GM10266 (cell line): Measurements from ENCODE around the gene ELOB.

Experiments used
- DNase-seq: peaks from one replicate; pipeline ENCODE4 v3.0.0; 2012; ENCODE audit errors: extremely low spot score
- TF ChIP-seq, protein P1 (sequence below): IDR thresholded peaks from 2 replicates; pipeline ENCODE4 v1.5.1; 2012; ENCODE audit warnings: mild to moderate bottlenecking, low read depth; ENCODE audit not compliant: control insufficient read depth, insufficient read depth; ENCODE audit errors: missing control alignments

ELOB gene

DNA sequence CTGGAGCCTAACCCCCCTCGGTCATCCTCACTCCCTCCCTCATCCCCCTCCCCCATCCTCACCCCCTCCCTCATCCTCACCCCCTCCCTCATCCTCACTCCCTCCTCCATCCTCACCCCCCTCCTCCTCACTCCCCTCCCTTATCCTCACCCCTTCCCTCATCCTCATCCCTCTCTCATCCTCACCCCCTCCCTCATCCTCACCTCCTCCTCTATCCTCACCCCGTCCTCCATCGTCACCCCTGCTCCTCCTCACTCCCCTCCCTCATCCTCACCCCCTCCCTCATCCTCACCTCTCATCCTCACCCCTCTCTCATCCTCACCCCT, 9.7 kb upstream of the ELOB start:
- TF ChIP-seq, protein P1, sequence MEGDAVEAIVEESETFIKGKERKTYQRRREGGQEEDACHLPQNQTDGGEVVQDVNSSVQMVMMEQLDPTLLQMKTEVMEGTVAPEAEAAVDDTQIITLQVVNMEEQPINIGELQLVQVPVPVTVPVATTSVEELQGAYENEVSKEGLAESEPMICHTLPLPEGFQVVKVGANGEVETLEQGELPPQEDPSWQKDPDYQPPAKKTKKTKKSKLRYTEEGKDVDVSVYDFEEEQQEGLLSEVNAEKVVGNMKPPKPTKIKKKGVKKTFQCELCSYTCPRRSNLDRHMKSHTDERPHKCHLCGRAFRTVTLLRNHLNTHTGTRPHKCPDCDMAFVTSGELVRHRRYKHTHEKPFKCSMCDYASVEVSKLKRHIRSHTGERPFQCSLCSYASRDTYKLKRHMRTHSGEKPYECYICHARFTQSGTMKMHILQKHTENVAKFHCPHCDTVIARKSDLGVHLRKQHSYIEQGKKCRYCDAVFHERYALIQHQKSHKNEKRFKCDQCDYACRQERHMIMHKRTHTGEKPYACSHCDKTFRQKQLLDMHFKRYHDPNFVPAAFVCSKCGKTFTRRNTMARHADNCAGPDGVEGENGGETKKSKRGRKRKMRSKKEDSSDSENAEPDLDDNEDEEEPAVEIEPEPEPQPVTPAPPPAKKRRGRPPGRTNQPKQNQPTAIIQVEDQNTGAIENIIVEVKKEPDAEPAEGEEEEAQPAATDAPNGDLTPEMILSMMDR: no peak
- no peak for DNase-seq

GRCh38 chr16:2786061-2786825, 9.2 kb upstream of the ELOB start:
- TF ChIP-seq, protein P1: no peak
- no peak for DNase-seq

- TF ChIP-seq, protein P1: no peak
- DNase-seq: no peak
Measured at GRCh38 chr16:2785101-2785991, 8.3 kb upstream of the ELOB start.

DNA sequence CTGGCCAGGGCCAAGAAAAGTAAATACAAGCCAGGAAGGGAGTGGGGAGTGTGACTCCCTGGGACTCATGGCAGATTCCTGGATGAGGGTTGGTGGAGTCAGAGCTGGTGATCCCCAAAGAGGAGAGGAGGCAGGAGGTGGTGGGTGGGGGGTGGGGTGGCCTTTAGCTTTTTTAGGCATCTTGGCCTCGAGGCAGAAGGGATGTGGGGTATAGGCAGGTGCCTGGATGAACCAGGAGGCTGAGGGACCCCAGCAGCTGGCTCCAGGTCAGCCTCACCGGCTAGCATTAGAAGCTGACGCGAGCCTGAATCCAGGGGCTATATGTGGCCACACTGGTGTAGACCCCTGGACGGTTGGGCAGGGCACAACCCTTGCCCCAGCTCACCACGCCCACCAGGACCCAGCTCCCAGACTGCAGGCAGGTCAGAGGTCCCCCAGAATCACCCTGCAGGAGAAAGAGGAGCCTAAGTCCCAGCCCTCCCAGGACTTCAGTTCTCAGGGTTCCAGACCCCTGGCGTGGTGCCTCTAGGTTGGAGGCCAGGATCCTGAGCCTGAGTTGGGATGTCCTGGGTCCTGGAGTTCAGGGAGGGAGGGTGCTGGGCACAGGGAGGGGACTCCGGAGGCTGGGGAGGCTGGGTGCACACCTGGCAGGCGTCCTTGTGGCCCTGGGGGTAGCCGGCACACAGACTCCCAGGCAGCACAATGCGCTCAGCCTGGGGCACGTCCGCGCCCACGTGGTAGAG, 7.4 kb upstream of the ELOB start:
- DNase-seq: no peak
- TF ChIP-seq, protein P1: no peak

GRCh38 chr16:2783581-2784357, 6.7 kb upstream of the ELOB start:
- no peak for DNase-seq
- TF ChIP-seq, protein P1: no peak

DNA sequence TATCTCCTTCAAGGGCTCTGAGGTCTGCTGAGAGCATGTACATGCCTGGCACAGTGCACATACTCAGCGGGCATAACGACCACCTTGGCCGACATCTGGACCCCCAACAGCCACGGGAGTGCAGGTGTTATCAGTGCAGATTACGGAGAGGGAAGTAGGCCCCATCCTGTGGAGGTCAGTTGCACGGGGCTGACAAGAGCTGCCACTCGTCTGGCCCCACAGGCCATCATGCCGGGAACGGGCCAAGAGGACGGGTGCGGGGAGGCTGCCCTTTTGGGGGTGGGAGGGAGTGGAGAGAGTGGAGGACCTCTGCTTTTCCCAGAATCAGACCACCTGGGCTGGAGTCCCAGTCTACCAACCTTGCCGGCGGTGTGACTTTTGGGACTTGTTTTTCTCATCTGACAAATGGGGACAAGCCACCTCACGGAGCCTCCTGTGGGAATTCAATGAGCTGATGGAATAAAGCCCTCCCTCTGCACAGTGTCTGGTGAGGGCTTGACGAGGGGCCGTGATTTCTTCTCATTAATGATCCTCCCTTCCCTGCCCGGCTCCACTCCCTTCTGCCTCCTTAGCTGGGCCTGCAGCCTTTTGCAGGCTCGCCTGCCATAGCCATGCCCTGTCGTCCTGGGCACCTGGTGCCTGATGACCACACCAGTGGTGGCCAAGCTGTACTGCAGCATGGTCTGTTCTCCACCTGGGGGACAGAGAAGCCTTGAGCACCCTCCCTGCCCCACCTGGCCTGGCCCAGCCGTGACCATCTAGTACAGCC, 5.7 kb upstream of the ELOB start:
- DNase-seq: no peak
- TF ChIP-seq, protein P1: no peak
